HG02610 (cell line): Measurements from ENCODE around the gene SERINC5.
"Not testable (repeated sequence)": the region's sequence is repeated elsewhere in the genome, so short reads cannot be mapped to it uniquely, and the experiment has no call there.

Source experiments
- ATAC-seq: cut with Tn5 transposase; IDR thresholded peaks from one replicate; pipeline ENCODE4 v1.9.1; 2021; ENCODE audit warnings: mild to moderate bottlenecking, moderate library complexity; ENCODE audit not compliant: unreplicated experiment

SERINC5 gene

GRCh38 chr5:80204808-80205614 lies 50.8 kb downstream of the SERINC5 start:
- ATAC-seq = no peak

GRCh38 chr5:80201763-80202162 lies 54.1 kb downstream of the SERINC5 start:
- not testable (repeated sequence) for ATAC-seq

GRCh38 chr5:80198920-80199319 lies 56.9 kb downstream of the SERINC5 start:
- ATAC-seq = no peak

GRCh38 chr5:80198399-80198798 lies 57.4 kb downstream of the SERINC5 start:
- ATAC-seq = no peak

- ATAC-seq = no peak
Observed at GRCh38 chr5:80195837-80196400, 59.9 kb downstream of the SERINC5 start.

GRCh38 chr5:80194468-80194867 lies 61.4 kb downstream of the SERINC5 start:
- no peak for ATAC-seq

- ATAC-seq = no peak
Observed at GRCh38 chr5:80193401-80193800, 62.4 kb downstream of the SERINC5 start.

GRCh38 chr5:80192507-80193241 lies 63.2 kb downstream of the SERINC5 start:
- no peak for ATAC-seq

- ATAC-seq = no peak
Observed at GRCh38 chr5:80191991-80192398, 63.9 kb downstream of the SERINC5 start.

GRCh38 chr5:80191397-80191796 lies 64.5 kb downstream of the SERINC5 start:
- ATAC-seq = no peak

GRCh38 chr5:80190960-80191359 lies 64.9 kb downstream of the SERINC5 start:
- no peak for ATAC-seq

- no peak for ATAC-seq
Observed at GRCh38 chr5:80189701-80190100, 66.1 kb downstream of the SERINC5 start.

GRCh38 chr5:80189201-80189600 lies 66.6 kb downstream of the SERINC5 start:
- ATAC-seq = no peak

- ATAC-seq = no peak
Observed at GRCh38 chr5:80187421-80188090, 68.3 kb downstream of the SERINC5 start.

GRCh38 chr5:80185535-80185934 lies 70.3 kb downstream of the SERINC5 start:
- ATAC-seq = not testable (repeated sequence)

- ATAC-seq = no peak
Observed at GRCh38 chr5:80185095-80185494, 70.8 kb downstream of the SERINC5 start.

- ATAC-seq = no peak
Observed at GRCh38 chr5:80184235-80185023, 71.4 kb downstream of the SERINC5 start.

- ATAC-seq = not testable (repeated sequence)
Observed at GRCh38 chr5:80183728-80184234, 72.1 kb downstream of the SERINC5 start.

- no peak for ATAC-seq
Observed at GRCh38 chr5:80182809-80183580, 72.9 kb downstream of the SERINC5 start.
